Uterus (tissue), 4 donors: ENCODE results near the gene CPSF4L. TPM values are rescaled to one million over a fixed set of nuclear protein-coding genes. Genes with fewer than 3 reads are reported as not detected.

Experiments used
- DNase-seq, 2 donors: peaks; one replicate each; pipeline ENCODE4 v3.0.0-alpha.2; 2019 to 2020
- H3K27ac ChIP-seq, 2 donors: fragments of 200-600 bp; sonication (generic); 1 replicate in 1 of 2; 2 replicates in 1 of 2; pipeline ENCODE4 v1.5.1; 2016 to 2018
- H3K27me3 ChIP-seq, 2 donors: fragments of 200-600 bp; sonication (generic); one replicate each; pipeline ENCODE4 v1.5.1; 2018 to 2019; ENCODE audit warnings: control low read depth in 1 of 2
- H3K36me3 ChIP-seq, 2 donors: fragments of 200-600 bp; sonication (generic); one replicate each; pipeline ENCODE4 v1.5.1; 2019; ENCODE audit warnings: control low read depth in 1 of 2
- H3K4me1 ChIP-seq, 2 donors: fragments of 200-600 bp; sonication (generic); one replicate each; pipeline ENCODE4 v1.5.1; 2018 to 2019; ENCODE audit warnings: control low read depth in 1 of 2
- H3K4me3 ChIP-seq, 2 donors: fragments of 200-600 bp; sonication (generic); 1 replicate in 1 of 2; 2 replicates in 1 of 2; pipeline ENCODE4 v1.5.1; 2018 to 2019; ENCODE audit warnings: mild to moderate bottlenecking in 1 of 2
- H3K9me3 ChIP-seq, 2 donors: fragments of 200-600 bp; sonication (generic); one replicate each; pipeline ENCODE4 v1.5.1; 2019; ENCODE audit warnings: control low read depth in 1 of 2
- CTCF ChIP-seq, 4 experiments: fragments of 200-600 bp in 2 of 4; fragments of 450-650 bp in 2 of 4; sonication (generic) in 2 of 4; IDR thresholded peaks; one replicate each; pipeline ENCODE4 v1.5.1; 2016 to 2019; ENCODE audit warnings: antibody characterized with exemption in 4 of 4, mild to moderate bottlenecking in 2 of 4, moderate library complexity in 1 of 4
- POLR2A ChIP-seq, 2 donors: fragments of 450-650 bp; IDR thresholded peaks; one replicate each; pipeline ENCODE4 v1.6.1; 2016; ENCODE audit warnings: antibody characterized with exemption in 2 of 2, mild to moderate bottlenecking in 1 of 2, moderate library complexity in 1 of 2
- intact Hi-C: fragments of 100-400 bp; cut with DNase I; formaldehyde crosslinking; loops from one replicate; pipeline ENCODE4 v1.15.1; 2023; ENCODE audit warnings: low total_unique reads
- total RNA-seq, 4 donors: library from RNA; depleted of rRNA in 3 of 4; stranded (reverse); fragments of >200 nt in 3 of 4; gene quantifications; one replicate each; pipeline versions ENCODE4 v1.1.0 to v1.2.4, GENCODE V29; 2014 to 2023
- donor health status: DM: yes; HTN: yes; CAD: no.

The CPSF4L gene
- total RNA-seq, 4 donors from 2014 or later = 0.34 TPM; not detected in 3

DNA sequence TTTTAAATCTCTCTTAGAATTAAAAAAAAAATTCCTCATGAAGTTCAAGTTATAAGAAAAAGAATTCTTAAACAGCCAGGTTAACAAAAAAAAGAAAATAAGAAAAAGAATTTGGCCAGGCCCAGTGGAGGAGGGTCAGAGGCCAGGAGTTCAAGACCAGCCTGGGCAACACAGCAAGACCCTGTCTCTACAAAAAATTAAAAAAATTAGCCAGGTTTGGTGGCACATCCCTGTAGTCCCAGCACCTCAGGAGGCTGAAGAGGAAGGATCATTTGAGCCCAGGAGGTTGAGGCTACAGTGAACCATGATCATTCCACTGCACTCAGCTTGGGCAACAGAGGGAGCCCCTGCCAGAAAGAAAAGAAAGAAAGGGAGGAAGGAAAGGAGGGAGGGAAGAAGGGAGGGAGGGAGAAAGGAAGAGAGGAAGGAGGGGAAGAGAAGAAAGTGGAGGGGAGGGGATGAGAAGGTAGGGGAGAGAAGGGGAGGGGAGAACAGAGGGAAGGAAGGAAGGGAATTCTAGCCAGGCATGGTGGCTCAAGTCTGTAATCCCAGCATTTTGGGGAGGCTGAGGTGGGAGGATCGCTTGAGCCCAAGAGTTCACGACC lies 38.0 kb downstream of the CPSF4L start:
- H3K27ac ChIP-seq = no peak overlapping the region

DNA sequence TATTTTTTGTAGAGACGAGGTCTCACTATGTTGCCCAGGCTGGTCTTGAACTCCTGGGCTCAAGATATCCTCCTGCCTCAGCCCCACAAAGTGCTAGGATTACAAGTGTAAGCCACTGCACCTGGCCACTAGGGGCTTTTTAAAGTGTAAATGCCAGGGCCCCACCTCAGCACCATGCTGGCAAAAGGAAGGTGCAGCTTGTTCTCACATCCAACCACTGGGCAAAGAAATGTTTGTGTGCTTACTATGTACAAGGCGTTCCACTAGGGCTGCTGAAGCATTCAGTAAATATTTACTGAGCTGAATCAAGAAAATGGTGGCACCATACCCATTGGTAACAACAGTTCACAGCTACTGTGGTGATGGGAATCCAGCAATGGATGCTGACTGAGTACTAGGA lies 46.2 kb downstream of the CPSF4L start:
- Histone ChIP-seq H3K27me3 (no peaks in the 10 kb centered on the region), H3K4me1 (no peaks in the 10 kb centered on the region), H3K9me3 (no peaks in the 10 kb centered on the region), H3K4me3 (no peak overlapping the region), H3K36me3 (no peaks in the 10 kb centered on the region), H3K27ac (no peak overlapping the region)
- no peak for TF ChIP-seq POLR2A (IDR thresholded peaks at IDR 0.05)
- TF ChIP-seq CTCF (IDR thresholded peaks at IDR 0.05) = no peak
- no peak for DNase-seq
- intact Hi-C loops = no loop called here

More for the DNA sequence above, 38.0 kb downstream of the CPSF4L start:
- intact Hi-C loops = no loop called here
- no peaks in the 10 kb centered on the region for H3K9me3 ChIP-seq
- no peak for DNase-seq
- no peaks in the 10 kb centered on the region for H3K4me1 ChIP-seq
- H3K27me3 ChIP-seq = no peaks in the 10 kb centered on the region
- TF ChIP-seq POLR2A (IDR thresholded peaks at IDR 0.05) = no peak
- no peak overlapping the region for H3K4me3 ChIP-seq
- H3K36me3 ChIP-seq = no peaks in the 10 kb centered on the region

DNA sequence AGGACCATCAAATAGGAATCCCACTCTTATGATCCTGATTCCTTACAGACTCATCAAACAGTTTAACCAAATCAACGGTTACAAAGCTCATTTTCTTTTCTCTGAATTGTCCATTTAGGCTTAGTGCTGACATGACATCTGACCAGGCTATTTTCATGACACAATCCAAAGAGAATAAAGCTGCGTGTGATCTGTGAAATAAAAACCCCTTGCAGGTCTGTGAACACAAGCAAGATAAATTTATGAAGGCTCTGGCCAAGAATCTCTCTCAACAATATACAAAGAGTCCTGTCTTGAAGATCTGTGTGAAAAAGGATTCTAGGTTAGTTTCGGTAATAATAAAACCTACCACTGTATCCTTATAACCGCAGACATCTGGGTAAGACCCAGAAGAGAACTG lies 46.8 kb downstream of the CPSF4L start:
- no peaks in the 10 kb centered on the region for H3K4me1 ChIP-seq
- intact Hi-C loops = no loop called here
- no peak for DNase-seq
- H3K36me3 ChIP-seq = no peaks in the 10 kb centered on the region
- H3K9me3 ChIP-seq = no peaks in the 10 kb centered on the region
- no peak overlapping the region for H3K27ac ChIP-seq
- H3K27me3 ChIP-seq = no peaks in the 10 kb centered on the region
- TF ChIP-seq POLR2A (IDR thresholded peaks at IDR 0.05) (no peak), CTCF (IDR thresholded peaks at IDR 0.05) (no peak)
- H3K4me3 ChIP-seq = no peak overlapping the region

GRCh38 chr17:73214008-73214407 lies 47.7 kb downstream of the CPSF4L start:
- intact Hi-C loops = no loop called here

DNA sequence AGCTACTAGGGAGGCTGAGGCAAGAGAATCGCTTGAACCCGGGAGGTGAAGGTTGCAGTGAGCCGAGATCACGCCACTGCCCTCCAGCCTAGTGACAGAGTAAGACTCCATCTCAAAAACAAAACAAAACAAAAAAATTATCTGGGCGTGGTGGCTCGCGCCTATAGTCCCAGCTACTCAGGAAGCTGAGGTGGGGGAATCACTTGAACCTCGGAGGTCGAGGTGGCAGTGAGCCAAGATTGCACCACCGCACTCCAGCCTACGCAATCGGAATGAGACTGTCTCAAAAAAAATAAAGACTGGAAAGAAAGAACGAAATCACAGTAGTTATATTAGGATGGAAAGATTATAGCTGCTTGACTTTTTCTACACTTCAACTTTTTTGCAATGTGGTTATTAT lies 49.9 kb downstream of the CPSF4L start:
- H3K27me3 ChIP-seq = no peaks in the 10 kb centered on the region
- TF ChIP-seq CTCF (IDR thresholded peaks at IDR 0.05) = no peak
- no peak for TF ChIP-seq POLR2A (IDR thresholded peaks at IDR 0.05)
- H3K9me3 ChIP-seq = no peaks in the 10 kb centered on the region
- no peak for DNase-seq
- H3K27ac ChIP-seq = no peak overlapping the region
- H3K4me1 ChIP-seq = no peaks in the 10 kb centered on the region
- H3K4me3 ChIP-seq = no peak overlapping the region
- H3K36me3 ChIP-seq = no peaks in the 10 kb centered on the region
- intact Hi-C loops = no loop called here

More at GRCh38 chr17:73214008-73214407, 47.7 kb downstream of the CPSF4L start:
- DNase-seq = no peak
- no peak for TF ChIP-seq CTCF (IDR thresholded peaks at IDR 0.05)
- no peak for TF ChIP-seq POLR2A (IDR thresholded peaks at IDR 0.05)
- Histone ChIP-seq H3K27me3 (no peaks in the 10 kb centered on the region), H3K27ac (no peak overlapping the region), H3K9me3 (no peaks in the 10 kb centered on the region), H3K4me1 (no peaks in the 10 kb centered on the region), H3K36me3 (no peaks in the 10 kb centered on the region), H3K4me3 (no peak overlapping the region)
